GM12801 (cell line): ENCODE results near the gene AK9.

Experiments
- CTCF ChIP-seq: IDR thresholded peaks from one replicate; pipeline ENCODE4 v1.5.1; 2011; ENCODE audit warnings: control low read depth; ENCODE audit not compliant: insufficient read length; ENCODE audit errors: extremely low read depth

Gene AK9

GRCh38 chr6:109722011-109722410 lies 31.0 kb upstream of the AK9 start:
- TF ChIP-seq CTCF = no peak

- no peak for TF ChIP-seq CTCF
These were observed 29.3 kb upstream of the AK9 start for GRCh38 chr6:109720311-109720710.

GRCh38 chr6:109718991-109719390 lies 28.0 kb upstream of the AK9 start:
- no peak for TF ChIP-seq CTCF

- no peak for TF ChIP-seq CTCF
These were observed 27.0 kb upstream of the AK9 start for GRCh38 chr6:109717971-109718370.

GRCh38 chr6:109715616-109716015 lies 24.6 kb upstream of the AK9 start:
- no peak for TF ChIP-seq CTCF

- TF ChIP-seq CTCF = no peak
These were observed 23.6 kb upstream of the AK9 start for GRCh38 chr6:109714611-109715010.

GRCh38 chr6:109714166-109714565 lies 23.2 kb upstream of the AK9 start:
- TF ChIP-seq CTCF = no peak

- TF ChIP-seq CTCF = no peak
These were observed 22.1 kb upstream of the AK9 start for GRCh38 chr6:109713097-109713496.
